IPS-15b (cell line): ENCODE data around the gene HTRA3.

ENCODE experiments used
- H3K27me3 ChIP-seq: one replicate; pipeline ENCODE4 v1.6.1; 2013; ENCODE audit warnings: low read length; ENCODE audit not compliant: control insufficient read depth, insufficient read depth
- H3K36me3 ChIP-seq: one replicate; pipeline ENCODE4 v1.6.1; 2013; ENCODE audit warnings: low read length; ENCODE audit not compliant: control insufficient read depth, insufficient read depth
- H3K4me1 ChIP-seq: one replicate; pipeline ENCODE4 v1.6.1; 2013; ENCODE audit warnings: mild to moderate bottlenecking, low read length; ENCODE audit not compliant: control insufficient read depth, insufficient read depth
- H3K4me3 ChIP-seq: one replicate; pipeline ENCODE4 v1.5.1; 2013; ENCODE audit warnings: low read depth, low read length
- H3K9ac ChIP-seq: one replicate; pipeline ENCODE4 v1.6.1; 2013; ENCODE audit warnings: low read depth, mild to moderate bottlenecking, low read length
- H3K9me3 ChIP-seq: one replicate; pipeline ENCODE4 v1.6.1; 2013; ENCODE audit warnings: mild to moderate bottlenecking, low read length; ENCODE audit not compliant: control insufficient read depth, insufficient read depth

HTRA3 gene

GRCh38 chr4:8289956-8290700 lies 20.6 kb downstream of the HTRA3 start:
- H3K9ac ChIP-seq, result no peak overlapping the region

GRCh38 chr4:8290701-8290970 lies 21.1 kb downstream of the HTRA3 start:
- no peak overlapping the region for H3K4me3 ChIP-seq
- H3K9ac ChIP-seq, result no peak overlapping the region
- no peaks in the 10 kb centered on the region for H3K27me3 ChIP-seq
- H3K9me3 ChIP-seq, result no peaks in the 10 kb centered on the region
- peaks cover 3% of the 10 kb centered on the region for H3K36me3 ChIP-seq
- no peaks in the 10 kb centered on the region for H3K4me1 ChIP-seq

More at GRCh38 chr4:8289956-8290700, 20.6 kb downstream of the HTRA3 start:
- H3K4me3 ChIP-seq, result no peak overlapping the region
- H3K9me3 ChIP-seq, result no peaks in the 10 kb centered on the region
- no peaks in the 10 kb centered on the region for H3K27me3 ChIP-seq
- H3K36me3 ChIP-seq, result peaks cover 3% of the 10 kb centered on the region
- H3K4me1 ChIP-seq, result no peaks in the 10 kb centered on the region

- Histone ChIP-seq H3K9me3 (no peaks in the 10 kb centered on the region), H3K9ac (no peak overlapping the region), H3K4me3 (no peak overlapping the region), H3K4me1 (no peaks in the 10 kb centered on the region), H3K27me3 (no peaks in the 10 kb centered on the region), H3K36me3 (peaks cover 3% of the 10 kb centered on the region)
Measured at GRCh38 chr4:8291036-8291682, 21.6 kb downstream of the HTRA3 start.

- Histone ChIP-seq H3K9me3 (no peaks in the 10 kb centered on the region), H3K4me1 (no peaks in the 10 kb centered on the region), H3K36me3 (peaks cover 3% of the 10 kb centered on the region), H3K4me3 (no peak overlapping the region), H3K27me3 (no peaks in the 10 kb centered on the region), H3K9ac (no peak overlapping the region)
Measured at GRCh38 chr4:8291701-8292477, 22.3 kb downstream of the HTRA3 start.

- no peaks in the 10 kb centered on the region for H3K4me1 ChIP-seq
- H3K27me3 ChIP-seq, result no peaks in the 10 kb centered on the region
- no peaks in the 10 kb centered on the region for H3K9me3 ChIP-seq
- peaks cover 3% of the 10 kb centered on the region for H3K36me3 ChIP-seq
- no peak overlapping the region for H3K4me3 ChIP-seq
- no peak overlapping the region for H3K9ac ChIP-seq
Measured at GRCh38 chr4:8292478-8293107, 23.0 kb downstream of the HTRA3 start.

- Histone ChIP-seq H3K4me3 (no peak overlapping the region), H3K36me3 (peaks cover 3% of the 10 kb centered on the region), H3K27me3 (no peaks in the 10 kb centered on the region), H3K9me3 (no peaks in the 10 kb centered on the region), H3K4me1 (no peaks in the 10 kb centered on the region), H3K9ac (no peak overlapping the region)
Measured at GRCh38 chr4:8293131-8293975, 23.8 kb downstream of the HTRA3 start.

- Histone ChIP-seq H3K27me3 (no peaks in the 10 kb centered on the region), H3K9ac (no peak overlapping the region), H3K4me1 (no peaks in the 10 kb centered on the region), H3K4me3 (no peak overlapping the region), H3K36me3 (peaks cover 3% of the 10 kb centered on the region), H3K9me3 (no peaks in the 10 kb centered on the region)
Measured at GRCh38 chr4:8294036-8294435, 24.5 kb downstream of the HTRA3 start.

- no peaks in the 10 kb centered on the region for H3K4me1 ChIP-seq
- no peaks in the 10 kb centered on the region for H3K27me3 ChIP-seq
- H3K4me3 ChIP-seq, result no peak overlapping the region
- no peak overlapping the region for H3K9ac ChIP-seq
- no peaks in the 10 kb centered on the region for H3K9me3 ChIP-seq
- peaks cover 3% of the 10 kb centered on the region for H3K36me3 ChIP-seq
Measured at GRCh38 chr4:8294775-8295174, 25.2 kb downstream of the HTRA3 start.

GRCh38 chr4:8295471-8295870 lies 25.9 kb downstream of the HTRA3 start:
- Histone ChIP-seq H3K9me3 (no peaks in the 10 kb centered on the region), H3K4me1 (no peaks in the 10 kb centered on the region), H3K9ac (no peak overlapping the region)

GRCh38 chr4:8296491-8296890 lies 26.9 kb downstream of the HTRA3 start:
- H3K9me3 ChIP-seq, result no peaks in the 10 kb centered on the region
- H3K4me3 ChIP-seq, result no peak overlapping the region
- H3K27me3 ChIP-seq, result no peaks in the 10 kb centered on the region
- H3K36me3 ChIP-seq, result no peaks in the 10 kb centered on the region
- H3K4me1 ChIP-seq, result no peaks in the 10 kb centered on the region
- H3K9ac ChIP-seq, result no peak overlapping the region

More at GRCh38 chr4:8295471-8295870, 25.9 kb downstream of the HTRA3 start:
- no peaks in the 10 kb centered on the region for H3K27me3 ChIP-seq
- no peaks in the 10 kb centered on the region for H3K36me3 ChIP-seq
- no peak overlapping the region for H3K4me3 ChIP-seq

GRCh38 chr4:8297141-8297601 lies 27.6 kb downstream of the HTRA3 start:
- H3K4me3 ChIP-seq, result no peak overlapping the region
- H3K27me3 ChIP-seq, result no peaks in the 10 kb centered on the region
- H3K4me1 ChIP-seq, result no peaks in the 10 kb centered on the region
- no peaks in the 10 kb centered on the region for H3K9me3 ChIP-seq
- no peak overlapping the region for H3K9ac ChIP-seq
- no peaks in the 10 kb centered on the region for H3K36me3 ChIP-seq
